ENCODE data around the gene ZFAND2A.
"Not testable (repeated sequence)": the region's sequence is repeated elsewhere in the genome, so short reads cannot be mapped to it uniquely, and the experiment has no call there.

The ZFAND2A gene

DNA sequence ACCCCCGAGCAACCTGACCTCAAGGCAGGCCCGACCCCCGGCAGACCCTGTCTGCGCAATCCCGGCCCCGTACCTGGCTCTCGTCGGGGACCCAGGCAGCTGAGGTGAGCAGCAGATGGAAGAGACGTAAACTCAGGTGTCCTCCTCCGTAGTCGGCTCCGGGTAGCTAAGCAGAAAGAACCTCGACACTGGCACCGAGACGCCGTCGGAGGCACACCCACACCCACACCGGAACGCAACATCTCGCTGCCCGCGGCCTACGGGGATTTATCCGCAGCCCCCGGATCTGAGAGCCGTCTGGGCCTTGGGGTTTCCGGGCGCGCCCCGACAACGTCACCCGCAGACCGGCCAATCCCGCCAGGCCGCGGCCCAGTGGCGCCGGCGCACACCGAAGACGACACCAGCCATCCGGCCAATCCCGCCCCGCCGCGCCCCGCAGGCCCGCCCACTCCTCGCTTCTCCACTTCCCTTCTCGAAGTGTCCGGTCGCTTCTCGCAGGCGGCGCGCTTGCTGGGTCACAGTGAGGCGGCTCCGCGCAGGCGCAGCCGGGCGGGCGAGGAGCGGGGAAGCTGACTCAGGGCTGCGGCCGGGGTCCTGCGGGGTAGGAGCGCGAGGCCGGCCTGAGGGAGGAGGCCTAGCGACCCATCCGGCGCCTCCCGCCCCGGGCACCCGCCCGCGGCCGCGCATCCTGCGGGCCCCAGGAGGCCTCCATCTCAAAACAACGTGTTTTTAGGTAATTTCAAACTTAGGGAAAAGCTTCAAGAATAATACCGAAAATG is at the start of gene ZFAND2A:
TSS of gene ZFAND2A (minus strand) at position 306 of the 779 bp plus-strand sequence. CDS start 1,984 bp downstream, outside the sequence.
- DNase-seq (ENCODE audit: low read depth): peak; percentile 83

DNA sequence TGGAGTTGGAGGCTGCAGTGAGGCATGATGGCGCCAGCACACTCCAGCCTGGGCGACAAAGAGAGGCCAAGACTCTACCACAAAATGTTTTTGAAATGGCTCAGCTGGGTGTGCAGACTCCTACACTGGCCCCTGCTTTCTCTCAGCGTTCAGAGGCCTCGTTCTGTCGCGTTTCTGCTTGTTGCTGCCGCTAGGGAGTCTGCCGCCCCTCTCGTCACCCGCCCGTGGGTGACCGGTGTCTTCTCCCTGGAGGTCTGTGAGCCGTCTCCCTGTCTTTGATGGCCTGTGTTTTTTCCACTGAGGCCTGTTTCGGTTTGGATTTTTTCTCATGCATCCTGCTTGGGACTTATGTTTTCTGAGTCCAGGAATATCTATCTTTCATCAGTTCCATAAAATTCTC is 49.1 kb upstream of the ZFAND2A start:
- DNase-seq (ENCODE audit: low read depth): no peak

DNA sequence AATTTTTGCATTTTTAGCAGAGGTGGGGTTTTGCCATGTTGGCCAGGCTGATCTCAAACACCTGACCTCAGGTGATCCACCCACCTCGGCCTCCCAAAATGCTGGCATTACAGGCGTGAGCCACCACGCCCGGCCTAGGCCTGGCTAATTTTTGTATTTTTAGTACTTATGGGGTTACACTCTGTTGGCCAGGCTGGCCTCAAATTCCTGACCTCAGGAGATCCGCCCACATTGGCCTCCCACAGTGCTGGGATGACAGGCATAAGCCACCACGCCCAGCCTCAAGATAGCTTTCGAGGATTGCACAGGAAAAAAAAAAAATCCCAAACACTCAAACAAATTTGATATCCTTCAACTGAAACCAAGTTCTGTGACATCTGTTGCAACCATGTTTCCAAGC is 45.7 kb upstream of the ZFAND2A start:
- not testable (repeated sequence) for DNase-seq (ENCODE audit: low read depth)

DNA sequence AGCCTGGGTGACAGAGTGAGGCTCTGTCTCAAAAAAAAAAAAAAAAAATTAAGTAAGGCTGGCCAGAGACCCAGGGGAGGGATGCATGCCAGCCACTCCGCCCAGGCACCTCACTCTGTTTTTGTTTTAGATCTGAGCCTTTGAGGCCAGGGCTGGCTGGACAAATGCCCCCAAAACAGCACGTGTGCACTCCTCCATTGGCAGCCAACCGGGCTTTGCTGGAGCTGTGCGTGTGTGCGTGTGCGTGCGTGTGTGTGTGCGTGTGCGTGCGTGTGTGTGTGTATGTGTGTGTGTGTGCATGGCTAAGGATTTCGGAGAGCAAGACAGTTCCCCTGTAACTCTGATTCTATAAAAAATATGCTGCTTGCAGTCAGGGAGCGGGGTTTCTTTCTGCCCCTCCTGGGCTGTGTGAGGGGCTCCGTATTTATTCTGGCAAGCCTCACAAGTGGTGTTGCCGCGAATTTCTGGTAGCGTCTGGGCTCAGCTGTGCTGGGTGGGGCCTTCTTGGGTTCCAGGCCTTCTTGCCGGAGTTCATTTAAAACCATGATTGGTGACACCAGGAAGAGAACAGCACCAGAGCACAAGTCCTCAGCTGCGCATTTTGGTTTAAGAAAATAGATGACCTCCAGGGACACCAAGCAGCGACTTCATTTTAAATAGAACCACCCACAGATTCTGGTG is 44.6 kb upstream of the ZFAND2A start:
- no peak for DNase-seq (ENCODE audit: low read depth)

DNA sequence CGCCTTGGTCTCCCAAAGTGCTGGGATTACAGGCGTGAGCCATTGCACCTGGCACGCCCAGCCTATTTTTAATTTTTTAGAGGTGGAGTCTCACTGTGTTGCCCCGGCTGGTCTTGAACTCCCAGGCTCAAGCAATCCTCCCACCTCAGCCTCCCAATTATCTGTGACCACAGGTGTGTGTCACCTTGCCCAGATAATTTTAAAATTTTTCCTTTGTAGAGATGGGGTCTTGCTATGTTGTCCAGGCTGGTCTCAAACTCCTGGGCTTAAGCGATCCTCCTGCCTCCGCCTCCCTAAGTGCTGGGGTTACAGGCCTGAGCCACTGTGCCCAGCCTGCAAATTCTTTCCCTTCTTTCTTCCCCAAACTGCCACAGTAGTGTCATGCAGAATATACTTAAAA is 42.9 kb upstream of the ZFAND2A start:
- not testable (repeated sequence) for DNase-seq (ENCODE audit: low read depth)

DNA sequence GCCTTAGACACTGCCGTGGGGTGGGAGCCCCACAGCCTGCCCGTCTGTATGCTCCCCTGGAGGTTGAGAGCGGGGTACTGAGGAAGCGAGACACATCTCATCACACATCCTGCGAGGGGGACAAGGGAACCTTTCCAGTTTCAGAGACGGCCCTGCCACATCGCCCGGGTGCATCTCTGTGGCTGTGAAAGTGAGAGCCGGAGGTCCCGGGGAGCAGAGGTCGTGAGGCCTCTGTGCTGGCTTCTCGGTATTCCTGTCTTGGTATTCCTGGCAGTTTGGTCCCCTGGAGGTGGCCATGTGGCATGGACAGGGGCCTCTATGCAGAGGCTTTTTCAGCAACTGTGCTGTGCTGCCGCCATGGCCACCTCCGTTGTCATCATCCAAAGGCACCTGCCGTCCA is 41.9 kb upstream of the ZFAND2A start:
- no peak for DNase-seq (ENCODE audit: low read depth)

GRCh38 chr7:1200045-1200444 is 40.0 kb upstream of the ZFAND2A start:
- no peak for DNase-seq (ENCODE audit: low read depth)

- no peak for DNase-seq (ENCODE audit: low read depth)
These were observed 38.1 kb upstream of the ZFAND2A start for GRCh38 chr7:1197997-1198625.

- DNase-seq (ENCODE audit: low read depth): no peak
These were observed 37.0 kb upstream of the ZFAND2A start for GRCh38 chr7:1196950-1197349.

DNA sequence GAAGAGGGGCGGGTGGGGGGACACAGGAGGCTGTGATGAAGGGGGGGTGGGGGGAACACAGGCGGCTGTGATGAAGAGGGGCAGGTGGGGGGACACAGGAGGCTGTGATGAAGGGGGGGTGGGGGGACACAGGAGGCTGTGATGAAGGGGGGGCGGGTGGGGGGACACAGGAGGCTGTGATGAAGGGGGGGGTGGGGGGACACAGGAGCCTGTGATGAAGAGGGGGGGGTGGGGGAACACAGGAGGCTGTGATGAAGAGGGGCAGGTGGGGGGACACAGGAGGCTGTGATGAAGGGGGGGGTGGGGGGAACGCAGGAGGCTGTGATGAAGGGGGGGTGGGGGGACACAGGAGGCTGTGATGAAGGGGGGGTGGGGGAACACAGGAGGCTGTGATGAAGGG is 36.4 kb upstream of the ZFAND2A start:
- DNase-seq (ENCODE audit: low read depth): not testable (repeated sequence)

- DNase-seq (ENCODE audit: low read depth): no peak
These were observed 33.8 kb upstream of the ZFAND2A start for GRCh38 chr7:1193593-1194424.

- no peak for DNase-seq (ENCODE audit: low read depth)
These were observed 32.2 kb upstream of the ZFAND2A start for GRCh38 chr7:1192171-1192676.

- DNase-seq (ENCODE audit: low read depth): no peak
These were observed 30.2 kb upstream of the ZFAND2A start for GRCh38 chr7:1189986-1190772.

- no peak for DNase-seq (ENCODE audit: low read depth)
These were observed 28.8 kb upstream of the ZFAND2A start for GRCh38 chr7:1188720-1189294.

DNA sequence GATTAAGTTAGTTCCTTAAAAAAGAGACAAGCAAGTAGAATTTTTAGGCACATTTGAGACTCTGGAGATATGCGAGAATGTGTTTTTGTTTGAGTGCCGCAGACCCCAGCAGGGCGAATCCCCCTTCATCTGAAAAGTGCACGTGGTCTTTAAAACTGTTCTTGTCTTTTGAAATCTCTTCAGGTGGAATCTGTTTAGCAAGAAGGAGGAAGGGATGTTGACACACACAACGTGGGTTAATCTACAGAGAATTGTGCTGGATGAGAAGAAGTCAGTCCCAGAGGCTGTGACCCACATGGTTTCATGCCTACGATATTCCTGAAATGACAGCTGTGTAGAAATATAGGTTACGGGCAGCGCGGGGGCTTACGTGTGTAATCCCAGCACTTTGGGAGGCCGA is 27.1 kb upstream of the ZFAND2A start:
- no peak for DNase-seq (ENCODE audit: low read depth)

- no peak for DNase-seq (ENCODE audit: low read depth)
These were observed 21.6 kb upstream of the ZFAND2A start for GRCh38 chr7:1181640-1182039.

GRCh38 chr7:1181031-1181430 is 21.0 kb upstream of the ZFAND2A start:
- no peak for DNase-seq (ENCODE audit: low read depth)

DNA sequence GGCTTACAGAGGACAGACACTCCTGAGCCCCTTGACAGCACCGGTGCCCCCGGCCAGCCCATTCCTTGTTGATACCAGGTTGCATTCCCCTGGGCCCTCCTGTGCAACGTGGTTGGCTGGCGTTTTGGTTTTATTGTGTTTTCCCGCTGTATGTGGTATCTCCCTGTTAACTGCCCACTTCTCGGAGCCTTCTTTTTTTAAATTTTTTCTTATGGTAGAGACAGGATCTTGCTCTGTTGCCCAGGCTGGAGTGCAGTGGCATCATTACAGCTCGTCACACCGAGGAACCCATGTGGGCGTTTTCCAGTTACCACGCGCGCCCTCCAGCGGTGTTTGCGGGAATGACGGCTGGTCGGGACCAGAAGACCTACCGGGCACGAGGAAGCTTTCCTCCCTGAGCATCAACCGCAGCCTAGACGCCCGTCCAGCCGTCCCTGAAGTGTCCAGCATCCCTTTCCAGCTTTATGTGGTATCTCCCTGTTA is 16.9 kb upstream of the ZFAND2A start:
- peak; percentile 61 for DNase-seq (ENCODE audit: low read depth)

DNA sequence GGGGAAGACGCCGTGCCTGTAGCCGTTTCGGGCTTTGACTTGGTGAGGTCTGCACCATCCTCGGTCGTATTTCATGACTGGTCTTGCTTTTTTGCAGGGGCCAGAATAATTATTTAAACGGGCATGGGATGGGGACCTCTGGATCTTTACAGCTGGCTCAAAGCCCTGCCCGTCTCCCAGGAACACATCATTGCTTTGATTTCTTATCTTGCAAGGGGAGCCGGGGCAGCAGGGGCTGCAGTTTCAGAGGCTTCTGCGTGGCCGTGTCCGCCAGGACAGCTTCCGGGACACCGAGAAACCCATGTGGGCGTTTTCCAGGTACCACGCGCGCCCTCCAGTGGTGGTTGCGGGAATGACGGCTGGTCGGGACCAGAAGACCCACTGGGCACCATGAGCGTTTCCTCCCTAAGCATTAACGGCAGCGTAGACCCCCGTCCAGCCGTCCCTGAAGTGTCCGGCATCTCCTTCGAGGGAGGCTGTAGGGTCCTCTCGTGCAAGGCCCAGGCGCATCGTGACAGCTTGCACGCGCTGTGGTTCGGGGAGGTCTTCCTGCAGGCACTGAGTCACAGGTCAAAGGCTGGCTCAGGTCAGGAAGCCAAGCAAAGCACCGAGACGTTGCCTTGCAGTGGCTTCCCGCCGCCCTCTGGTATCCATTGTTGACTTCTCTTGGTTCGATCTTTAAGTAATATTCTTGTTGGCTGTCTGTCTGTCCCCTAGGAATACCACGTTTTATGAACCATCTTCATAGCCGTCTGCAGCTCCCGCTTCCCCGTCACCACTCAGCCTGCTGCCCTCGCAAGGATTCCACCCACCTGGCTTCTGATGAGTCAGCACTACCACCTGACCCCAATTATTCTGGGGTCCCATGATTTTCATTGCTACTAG is 16.2 kb upstream of the ZFAND2A start:
- DNase-seq (ENCODE audit: low read depth): no peak

DNA sequence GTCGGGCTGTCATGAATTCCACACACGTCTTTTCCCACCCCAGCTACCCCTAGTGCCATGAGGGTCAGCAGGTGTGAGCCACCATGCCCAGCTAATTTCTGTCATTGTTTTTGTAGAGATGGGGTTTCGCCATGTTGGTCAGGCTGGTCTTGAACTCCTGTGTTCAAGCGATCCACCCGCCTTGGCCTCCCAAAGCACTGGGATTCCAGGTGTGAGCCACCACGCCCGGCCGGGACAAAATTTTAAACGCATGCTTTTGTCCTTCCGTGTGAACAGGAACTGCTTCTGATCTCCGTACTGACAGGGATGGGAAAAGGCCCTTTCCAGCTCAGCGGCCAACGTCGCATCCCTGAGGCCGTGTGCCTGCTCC is 15.6 kb upstream of the ZFAND2A start:
- no peak for DNase-seq (ENCODE audit: low read depth)
